Lower lobe of right lung (tissue), 2 donors: ENCODE data around the gene DHRS7C. TPM values are rescaled to one million over a fixed set of nuclear protein-coding genes. Genes with fewer than 3 reads are reported as not detected.

Experiments
- ATAC-seq, 2 donors: fragments of 200-7000 bp; cut with Tn5 transposase; one replicate each; pipeline ENCODE4 v1.9.1; 2020 to 2022; ENCODE audit warnings: mild to moderate bottlenecking in 2 of 2, moderate library complexity in 2 of 2
- DNase-seq: peaks from one replicate; pipeline ENCODE4 v3.0.0-alpha.2; 2020
- H3K27ac ChIP-seq: fragments of 200-600 bp; one replicate; pipeline ENCODE4 v1.8.0; 2022
- H3K27me3 ChIP-seq: fragments of 200-600 bp; one replicate; pipeline ENCODE4 v1.8.0; 2022; ENCODE audit warnings: low read depth
- H3K36me3 ChIP-seq: fragments of 200-600 bp; one replicate; pipeline ENCODE4 v1.8.0; 2022; ENCODE audit warnings: mild to moderate bottlenecking
- H3K4me1 ChIP-seq: fragments of 200-600 bp; one replicate; pipeline ENCODE4 v1.8.0; 2022
- H3K4me3 ChIP-seq: fragments of 200-600 bp; one replicate; pipeline ENCODE4 v1.8.0; 2022; ENCODE audit warnings: mild to moderate bottlenecking
- H3K9me3 ChIP-seq: fragments of 200-600 bp; one replicate; pipeline ENCODE4 v1.8.0; 2022
- CTCF ChIP-seq: fragments of 200-600 bp; IDR thresholded peaks from one replicate; pipeline ENCODE4 v1.8.0; 2022; ENCODE audit warnings: antibody characterized with exemption, mild to moderate bottlenecking
- intact Hi-C: fragments of 100-400 bp; cut with DNase I; formaldehyde crosslinking; loops from one replicate; pipeline ENCODE4 v1.11.0; 2022
- total RNA-seq: library from RNA; stranded (reverse); fragmentation: NEBNext Ultra II Directional; extraction: Animal tissue kit (Norgen Biotek cat#: 25700); gene quantifications from one replicate; pipeline ENCODE4 v1.2.1, GENCODE V29; 2021
- donor health status: DM: no; HTN: yes; CAD: no; lungs with severe emphysema.

Gene DHRS7C
- total RNA-seq, 1 donor from 2014 or later, result not detected

GRCh38 chr17:9814337-9814945 lies 23.0 kb upstream of the DHRS7C start:
- H3K4me3 ChIP-seq, result no peak overlapping the region
- H3K4me1 ChIP-seq, result no peaks in the 10 kb centered on the region
- H3K27ac ChIP-seq, result no peak overlapping the region
- ATAC-seq (no peak), DNase-seq (no peak)
- H3K9me3 ChIP-seq, result no peaks in the 10 kb centered on the region
- intact Hi-C loops, result no loop called here
- no peaks in the 10 kb centered on the region for H3K36me3 ChIP-seq
- TF ChIP-seq CTCF, result no peak
- no peaks in the 10 kb centered on the region for H3K27me3 ChIP-seq

- H3K36me3 ChIP-seq, result no peaks in the 10 kb centered on the region
- no peak for TF ChIP-seq CTCF
- ATAC-seq (no peak), DNase-seq (no peak)
- no peaks in the 10 kb centered on the region for H3K27me3 ChIP-seq
- no peaks in the 10 kb centered on the region for H3K9me3 ChIP-seq
- no peak overlapping the region for H3K4me3 ChIP-seq
- intact Hi-C loops, result no loop called here
- no peak overlapping the region for H3K27ac ChIP-seq
- H3K4me1 ChIP-seq, result no peaks in the 10 kb centered on the region
Measured at GRCh38 chr17:9813166-9813565, 21.8 kb upstream of the DHRS7C start.

GRCh38 chr17:9811537-9811936 lies 20.1 kb upstream of the DHRS7C start:
- Histone ChIP-seq H3K36me3 (no peaks in the 10 kb centered on the region), H3K27ac (no peak overlapping the region), H3K27me3 (no peaks in the 10 kb centered on the region), H3K4me1 (no peaks in the 10 kb centered on the region), H3K9me3 (no peaks in the 10 kb centered on the region), H3K4me3 (no peak overlapping the region)
- DNase-seq, result no peak
- TF ChIP-seq CTCF, result no peak
- no peak for ATAC-seq
- intact Hi-C loops, result no loop called here

- Histone ChIP-seq H3K27ac (no peak overlapping the region), H3K4me3 (no peak overlapping the region), H3K9me3 (no peaks in the 10 kb centered on the region), H3K36me3 (no peaks in the 10 kb centered on the region), H3K27me3 (no peaks in the 10 kb centered on the region), H3K4me1 (no peaks in the 10 kb centered on the region)
- ATAC-seq (no peak), DNase-seq (no peak)
- intact Hi-C loops, result no loop called here
- no peak for TF ChIP-seq CTCF
Measured at GRCh38 chr17:9811086-9811485, 19.7 kb upstream of the DHRS7C start.

- H3K4me3 ChIP-seq, result no peak overlapping the region
- intact Hi-C loops, result no loop called here
- no peak for TF ChIP-seq CTCF
- no peak overlapping the region for H3K27ac ChIP-seq
- no peaks in the 10 kb centered on the region for H3K9me3 ChIP-seq
- no peaks in the 10 kb centered on the region for H3K36me3 ChIP-seq
- no peaks in the 10 kb centered on the region for H3K4me1 ChIP-seq
- no peak for ATAC-seq
- H3K27me3 ChIP-seq, result no peaks in the 10 kb centered on the region
- DNase-seq, result no peak
Measured at GRCh38 chr17:9810100-9810949, 18.9 kb upstream of the DHRS7C start.
